Loucy (cell line): ENCODE data around the gene MIER2.
A peak's percentile ranks its signal among the peaks of the same experiment; 100 is the strongest.

ENCODE experiments used
- H2AFZ ChIP-seq: fragments of 200-600 bp; sonication (generic); 2 replicates; pipeline ENCODE4 v1.6.0; 2016; ENCODE audit warnings: antibody characterized with exemption, mild to moderate bottlenecking, low read length, moderate library complexity
- H3F3A ChIP-seq: fragments of 200-600 bp; 2 replicates; pipeline ENCODE4 v1.6.0; 2016; ENCODE audit warnings: antibody characterized with exemption, low read depth, mild to moderate bottlenecking
- H3K27me3 ChIP-seq: fragments of 200-600 bp; sonication (generic); 2 replicates; pipeline ENCODE4 v1.6.1; 2014; ENCODE audit warnings: low read length, mild to moderate bottlenecking; ENCODE audit not compliant: insufficient read depth, poor library complexity, severe bottlenecking
- H3K36me3 ChIP-seq: fragments of 200-600 bp; sonication (generic); 2 replicates; pipeline ENCODE4 v1.6.1; 2016; ENCODE audit warnings: low read length; ENCODE audit not compliant: insufficient read depth
- H3K4me1 ChIP-seq: fragments of 200-600 bp; sonication (generic); 2 replicates; pipeline ENCODE4 v1.5.1; 2014; ENCODE audit warnings: low read length, mild to moderate bottlenecking; ENCODE audit not compliant: insufficient read depth, poor library complexity, severe bottlenecking
- H3K4me2 ChIP-seq: fragments of 200-600 bp; sonication (generic); 2 replicates; pipeline ENCODE4 v1.6.0; 2014; ENCODE audit warnings: antibody characterized with exemption, low read length, low read depth, mild to moderate bottlenecking; ENCODE audit not compliant: poor library complexity, severe bottlenecking
- H3K4me3 ChIP-seq: fragments of 200-600 bp; sonication (generic); 2 replicates; pipeline ENCODE4 v1.5.1; 2014; ENCODE audit warnings: low read length, mild to moderate bottlenecking, mixed read lengths; ENCODE audit not compliant: poor library complexity, severe bottlenecking
- H3K79me2 ChIP-seq: fragments of 200-600 bp; sonication (generic); 2 replicates; pipeline ENCODE4 v1.6.1; 2014; ENCODE audit warnings: low read length; ENCODE audit not compliant: insufficient read depth
- H3K9ac ChIP-seq: fragments of 200-600 bp; sonication (generic); 2 replicates; pipeline ENCODE4 v1.6.0; 2014; ENCODE audit warnings: mild to moderate bottlenecking, low read depth, low read length, moderate library complexity; ENCODE audit not compliant: poor library complexity, severe bottlenecking
- H3K9me2 ChIP-seq: fragments of 200-600 bp; sonication (generic); replicated peaks from 2 replicates; pipeline ENCODE4 v1.6.1; 2016; ENCODE audit warnings: low read depth, low read length, mixed read lengths
- H3K9me3 ChIP-seq: fragments of 200-600 bp; sonication (generic); 2 replicates; pipeline ENCODE4 v1.6.1; 2014; ENCODE audit warnings: mild to moderate bottlenecking, antibody characterized with exemption, low read length, low read depth; ENCODE audit not compliant: insufficient read depth
- H4K20me1 ChIP-seq: fragments of 200-600 bp; sonication (generic); 2 replicates; pipeline ENCODE4 v1.6.0; 2014; ENCODE audit warnings: antibody characterized with exemption, low read length, mild to moderate bottlenecking; ENCODE audit not compliant: insufficient read depth, poor library complexity, severe bottlenecking
- EZH2phosphoT487 ChIP-seq: fragments of 200-600 bp; IDR thresholded peaks from 2 replicates; pipeline ENCODE4 v1.6.1; 2018; ENCODE audit warnings: antibody characterized with exemption, mild to moderate bottlenecking, moderate library complexity, borderline replicate concordance
- TF ChIP-seq, protein P1 (sequence below): fragments of 200-600 bp; sonication (generic); conservative IDR thresholded peaks from 2 replicates; pipeline ENCODE4 v1.5.1; 2014; ENCODE audit warnings: mild to moderate bottlenecking, antibody characterized with exemption, low read length

The MIER2 gene

DNA sequence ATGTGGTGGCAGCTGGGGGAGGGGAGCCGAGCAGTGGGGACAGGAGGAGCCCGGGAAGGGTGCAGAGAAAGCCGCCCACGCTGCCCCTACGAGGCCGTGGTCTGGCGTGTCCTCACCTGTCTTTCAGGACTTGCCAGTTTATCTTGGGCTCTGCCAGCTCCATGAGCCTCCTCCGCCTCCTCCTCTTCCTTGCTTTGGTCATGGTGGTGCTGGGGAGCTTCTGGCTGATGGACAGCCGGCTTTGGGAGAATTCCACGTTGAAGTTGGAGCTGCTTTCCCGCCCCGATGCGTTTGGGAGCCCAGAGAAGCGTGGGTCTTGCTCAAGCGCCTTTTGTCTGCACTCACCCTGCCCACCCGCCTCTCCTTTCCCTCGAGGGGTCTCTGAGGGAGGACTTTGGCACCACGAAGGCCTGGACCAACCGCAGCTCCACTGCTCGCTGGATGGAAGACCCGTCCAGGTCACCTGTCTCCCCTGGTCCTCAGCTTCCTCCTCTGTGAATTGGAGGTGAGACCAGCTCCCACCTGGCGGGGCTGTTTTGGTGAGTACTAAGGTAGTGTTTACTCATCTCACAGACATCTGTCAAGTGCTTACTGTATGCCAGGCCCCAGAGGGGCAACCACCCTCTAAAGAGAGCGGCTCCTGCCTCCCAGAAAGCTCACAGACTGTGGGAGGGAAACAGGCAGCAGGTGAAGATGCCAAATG is 29.7 kb upstream of the MIER2 start:
- Histone ChIP-seq H3K9me2 (no peaks in the 10 kb centered on the region), H3K27me3 (no peaks in the 10 kb centered on the region), H3K9me3 (no peaks in the 10 kb centered on the region), H3K4me3 (no peak overlapping the region), H3K9ac (no peak overlapping the region), H2AFZ (no peak overlapping the region), H3K36me3 (no peaks in the 10 kb centered on the region), H3K79me2 (no peaks in the 10 kb centered on the region), H3K4me1 (peaks cover 3% of the 10 kb centered on the region), H4K20me1 (no peaks in the 10 kb centered on the region), H3K4me2 (no peak overlapping the region), H3F3A (no peaks in the 10 kb centered on the region)
- no peak for TF ChIP-seq EZH2phosphoT487
- TF ChIP-seq, protein P1, sequence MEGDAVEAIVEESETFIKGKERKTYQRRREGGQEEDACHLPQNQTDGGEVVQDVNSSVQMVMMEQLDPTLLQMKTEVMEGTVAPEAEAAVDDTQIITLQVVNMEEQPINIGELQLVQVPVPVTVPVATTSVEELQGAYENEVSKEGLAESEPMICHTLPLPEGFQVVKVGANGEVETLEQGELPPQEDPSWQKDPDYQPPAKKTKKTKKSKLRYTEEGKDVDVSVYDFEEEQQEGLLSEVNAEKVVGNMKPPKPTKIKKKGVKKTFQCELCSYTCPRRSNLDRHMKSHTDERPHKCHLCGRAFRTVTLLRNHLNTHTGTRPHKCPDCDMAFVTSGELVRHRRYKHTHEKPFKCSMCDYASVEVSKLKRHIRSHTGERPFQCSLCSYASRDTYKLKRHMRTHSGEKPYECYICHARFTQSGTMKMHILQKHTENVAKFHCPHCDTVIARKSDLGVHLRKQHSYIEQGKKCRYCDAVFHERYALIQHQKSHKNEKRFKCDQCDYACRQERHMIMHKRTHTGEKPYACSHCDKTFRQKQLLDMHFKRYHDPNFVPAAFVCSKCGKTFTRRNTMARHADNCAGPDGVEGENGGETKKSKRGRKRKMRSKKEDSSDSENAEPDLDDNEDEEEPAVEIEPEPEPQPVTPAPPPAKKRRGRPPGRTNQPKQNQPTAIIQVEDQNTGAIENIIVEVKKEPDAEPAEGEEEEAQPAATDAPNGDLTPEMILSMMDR: no peak

DNA sequence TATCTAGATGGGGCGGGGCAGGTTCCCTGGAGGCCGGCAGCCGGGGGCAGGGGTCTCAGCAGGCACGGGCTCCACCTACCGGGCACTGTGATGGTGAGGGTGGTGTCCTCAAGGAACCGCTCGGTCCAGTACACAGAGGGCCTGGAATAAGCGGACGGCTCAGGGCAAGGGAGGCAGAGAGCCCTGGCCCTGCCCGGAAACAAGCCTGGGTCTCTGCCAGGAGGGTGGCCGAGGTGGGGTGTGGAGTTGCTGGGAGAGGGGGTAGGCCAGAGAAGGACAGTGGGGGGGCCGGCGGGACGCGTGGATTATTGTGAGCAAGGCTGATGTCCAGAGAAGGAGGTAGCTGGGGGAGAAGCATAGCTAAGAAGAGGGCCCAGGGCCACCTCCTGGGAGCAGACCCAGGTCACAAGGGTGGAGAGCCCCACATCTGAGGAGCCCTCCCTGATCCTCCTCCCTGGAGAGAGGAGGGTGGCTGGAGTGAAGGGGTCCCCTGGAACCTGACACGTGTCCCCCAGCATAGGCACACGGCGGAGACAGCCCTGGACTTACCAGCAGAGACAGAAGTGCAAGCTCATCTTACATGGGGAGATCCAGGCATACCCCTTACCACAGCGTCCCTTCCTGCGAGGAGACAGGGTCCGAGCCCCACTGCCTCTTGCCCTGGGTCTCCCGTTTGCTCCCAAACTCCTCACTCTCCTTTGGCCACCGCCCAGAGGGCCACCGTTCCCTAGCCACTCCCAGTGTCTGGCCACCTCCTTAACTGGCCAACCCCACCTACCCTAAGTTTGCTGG is 29.0 kb upstream of the MIER2 start:
- Histone ChIP-seq H2AFZ (no peak overlapping the region), H3K79me2 (no peaks in the 10 kb centered on the region), H3K9ac (no peak overlapping the region), H3K36me3 (no peaks in the 10 kb centered on the region), H3K9me2 (no peaks in the 10 kb centered on the region), H4K20me1 (no peaks in the 10 kb centered on the region), H3K4me3 (no peak overlapping the region), H3K27me3 (no peaks in the 10 kb centered on the region), H3K4me1 (peaks cover 3% of the 10 kb centered on the region), H3K9me3 (no peaks in the 10 kb centered on the region; the same call in 1 of the 2 replicates), H3F3A (no peaks in the 10 kb centered on the region), H3K4me2 (no peak overlapping the region)
- TF ChIP-seq, protein P1: no peak
- TF ChIP-seq EZH2phosphoT487: no peak

DNA sequence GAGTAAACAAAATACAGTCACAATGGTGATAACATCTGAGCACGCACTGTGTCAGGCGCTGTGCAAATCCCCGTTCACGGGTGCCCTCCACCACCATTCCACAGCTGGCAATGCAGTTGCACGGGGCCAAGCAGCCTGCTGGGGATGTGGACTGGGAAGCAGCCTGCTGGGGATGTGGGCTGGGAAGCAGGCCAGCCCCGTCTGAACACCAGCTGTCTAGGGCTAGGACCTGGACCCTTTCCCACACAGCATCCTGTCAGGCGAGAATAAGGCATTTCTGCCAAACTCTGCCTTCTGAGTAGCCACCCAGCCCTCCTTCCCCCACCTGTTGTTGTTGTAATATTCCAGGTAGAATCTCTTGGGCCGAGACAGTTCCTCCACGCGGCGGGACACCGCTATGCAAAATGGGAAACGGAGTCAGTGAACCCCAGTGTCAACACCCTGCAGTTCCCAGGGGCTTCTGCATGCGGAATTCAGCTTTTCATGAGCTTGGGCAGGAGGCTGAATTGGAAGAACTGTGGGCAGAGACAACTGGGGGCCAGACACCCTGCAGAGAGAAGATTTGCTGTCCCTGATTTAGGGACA is 27.8 kb upstream of the MIER2 start:
- TF ChIP-seq EZH2phosphoT487: no peak
- TF ChIP-seq, protein P1: no peak
- Histone ChIP-seq H3K9me2 (no peaks in the 10 kb centered on the region), H4K20me1 (no peaks in the 10 kb centered on the region), H3K27me3 (no peaks in the 10 kb centered on the region), H3K9ac (no peak overlapping the region), H2AFZ (no peak overlapping the region), H3K4me3 (no peak overlapping the region), H3F3A (no peaks in the 10 kb centered on the region), H3K9me3 (no peaks in the 10 kb centered on the region; the same call in 1 of the 2 replicates), H3K79me2 (no peaks in the 10 kb centered on the region), H3K4me1 (peaks cover 3% of the 10 kb centered on the region), H3K36me3 (no peaks in the 10 kb centered on the region), H3K4me2 (peak overlapping the region; percentile 29)
